Keratinocyte (primary cell): ENCODE data around the gene SPTBN1. TPM values are rescaled to one million over a fixed set of nuclear protein-coding genes. Genes with fewer than 3 reads are reported as not detected.

Experiments used
- DNase-seq: peaks from one replicate; pipeline ENCODE4 v3.0.0-alpha.2; 2011; ENCODE audit warnings: low read depth, missing footprints, low spot score
- FAIRE-seq: peaks from 2 replicates; lab custom pipeline; 2011; peaks lifted over from hg19 to GRCh38; lab: Jason Lieb, UNC
- H2AFZ ChIP-seq: 2 replicates; pipeline ENCODE4 v1.6.0; 2012; ENCODE audit warnings: low read length, control low read depth, inconsistent platforms; ENCODE audit not compliant: control insufficient read depth
- H3K27ac ChIP-seq: 2 replicates; pipeline ENCODE4 v1.5.1; 2011; ENCODE audit warnings: low read length; ENCODE audit not compliant: control insufficient read depth, insufficient read depth
- H3K27me3 ChIP-seq: 3 replicates; pipeline ENCODE4 v1.6.0; 2011; ENCODE audit warnings: low read length; ENCODE audit not compliant: control insufficient read depth, insufficient read depth; ENCODE audit errors: extremely low read depth
- H3K36me3 ChIP-seq, 2 experiments: 2 replicates in 1 of 2; 3 replicates in 1 of 2; pipeline ENCODE4 v1.5.1; 2011; ENCODE audit warnings: low read length in 2 of 2, mild to moderate bottlenecking in 1 of 2; ENCODE audit not compliant: control insufficient read depth in 2 of 2, insufficient read depth in 2 of 2; ENCODE audit errors: extremely low read depth in 1 of 2
- H3K4me1 ChIP-seq: 3 replicates; pipeline ENCODE4 v1.5.1; 2011; ENCODE audit warnings: low read length; ENCODE audit not compliant: control insufficient read depth, insufficient read depth; ENCODE audit errors: extremely low read depth
- H3K4me2 ChIP-seq: 3 replicates; pipeline ENCODE4 v1.6.0; 2011; ENCODE audit warnings: low read depth, low read length; ENCODE audit not compliant: control insufficient read depth, insufficient read depth; ENCODE audit errors: extremely low read depth
- H3K4me3 ChIP-seq, 3 experiments: fragments of 200-600 bp in 1 of 3; sonication (generic) in 1 of 3; 2 replicates in 2 of 3; 3 replicates in 1 of 3; pipeline ENCODE4 v1.5.1; 2011 to 2016; ENCODE audit warnings: low read length in 3 of 3, mild to moderate bottlenecking in 3 of 3, control low read depth in 2 of 3, inconsistent platforms in 1 of 3, low read depth in 1 of 3, mixed read lengths in 1 of 3, mixed run types in 1 of 3, moderate library complexity in 1 of 3; ENCODE audit not compliant: control insufficient read depth in 2 of 3, insufficient read depth in 2 of 3; ENCODE audit errors: extremely low read depth in 1 of 3
- H3K79me2 ChIP-seq: 2 replicates; pipeline ENCODE4 v1.6.0; 2012; ENCODE audit warnings: low read length; ENCODE audit not compliant: control insufficient read depth, insufficient read depth
- H3K9ac ChIP-seq: 3 replicates; pipeline ENCODE4 v1.6.0; 2011; ENCODE audit warnings: low read length; ENCODE audit not compliant: control insufficient read depth, insufficient read depth; ENCODE audit errors: extremely low read depth
- H3K9me1 ChIP-seq: 3 replicates; pipeline ENCODE4 v1.6.0; 2011; ENCODE audit warnings: low read length; ENCODE audit not compliant: control insufficient read depth, insufficient read depth; ENCODE audit errors: extremely low read depth
- H3K9me3 ChIP-seq: 2 replicates; pipeline ENCODE4 v1.5.1; 2012; ENCODE audit warnings: low read depth, low read length; ENCODE audit not compliant: control insufficient read depth
- H4K20me1 ChIP-seq: 3 replicates; pipeline ENCODE4 v1.6.0; 2011; ENCODE audit warnings: low read length; ENCODE audit not compliant: control insufficient read depth, insufficient read depth; ENCODE audit errors: extremely low read depth
- CTCF ChIP-seq, 3 experiments: IDR thresholded peaks in 1 of 3; conservative IDR thresholded peaks in 1 of 3; optimal IDR thresholded peaks in 1 of 3; 2 replicates in 2 of 3; 3 replicates in 1 of 3; pipeline versions ENCODE3 to v1.5.1; 2011; ENCODE audit warnings: low read length in 3 of 3, mild to moderate bottlenecking in 3 of 3, moderate library complexity in 2 of 3, control low read depth in 1 of 3, inconsistent platforms in 1 of 3; ENCODE audit not compliant: insufficient read depth in 2 of 3; ENCODE audit errors: extremely low read depth in 1 of 3
- EZH2 ChIP-seq: IDR thresholded peaks from one replicate; pipeline ENCODE4 v1.6.1; 2012; ENCODE audit warnings: inconsistent platforms, mild to moderate bottlenecking, low read length, moderate library complexity
- dilution Hi-C: fragments of 300-500 bp; cut with MboI; formaldehyde crosslinking; loops from one replicate; pipeline ENCODE4 v1.7.0; 2020; ENCODE audit warnings: low sequenced_read_pairs; ENCODE audit not compliant: extremely low pct_ligation_motif_present
- polyA plus RNA-seq, 5 experiments: library from polyadenylated mRNA; depleted of rRNA in 3 of 5; stranded (reverse) in 3 of 5; stranded (forward) in 1 of 5; unstranded in 1 of 5; fragments of >200 nt; gene quantifications; 1 replicate in 1 of 5; 2 replicates in 3 of 5; 3 replicates in 1 of 5; pipeline versions ENCODE4 v1.2.1 to v1.2.3, GENCODE V29; 2011 to 2012; ENCODE audit warnings: missing spikeins in 2 of 5, low read depth in 1 of 5, low replicate concordance in 1 of 5

The SPTBN1 gene
- polyA plus RNA-seq, 1 donor (not counting 4 experiments of a cell fraction or from before 2014, with no cell fraction given), result 40.0 TPM

- H3K4me2 ChIP-seq, result no peak overlapping the region
- H3K27ac ChIP-seq, result no peak overlapping the region
- no peaks in the 10 kb centered on the region for H3K9me1 ChIP-seq
- H2AFZ ChIP-seq, result no peak overlapping the region
- dilution Hi-C loops, result no loop called here
- H3K9me3 ChIP-seq, result no peaks in the 10 kb centered on the region
- no peak overlapping the region for H3K9ac ChIP-seq
- H3K27me3 ChIP-seq, result no peaks in the 10 kb centered on the region
- H3K79me2 ChIP-seq, result no peaks in the 10 kb centered on the region
- H3K4me1 ChIP-seq, result no peaks in the 10 kb centered on the region
- peaks cover 37 to 45% of the 10 kb centered on the region in 2 experiments for H3K36me3 ChIP-seq
- H4K20me1 ChIP-seq, result no peaks in the 10 kb centered on the region
- H3K4me3 ChIP-seq, result no peak overlapping the region
- DNase-seq (no peak), FAIRE-seq (no peak)
- TF ChIP-seq EZH2, result no peak
Observed at GRCh38 chr2:54619660-54620231, 163.6 kb downstream of the SPTBN1 start.

GRCh38 chr2:54620948-54621347, 164.8 kb downstream of the SPTBN1 start:
- Histone ChIP-seq H3K36me3 (peaks cover 40 to 45% of the 10 kb centered on the region in 2 experiments), H3K9ac (no peak overlapping the region), H3K4me1 (no peaks in the 10 kb centered on the region), H3K9me3 (no peaks in the 10 kb centered on the region), H3K4me3 (no peak overlapping the region), H2AFZ (no peak overlapping the region), H3K9me1 (no peaks in the 10 kb centered on the region), H3K27ac (no peak overlapping the region), H3K27me3 (no peaks in the 10 kb centered on the region), H3K79me2 (no peaks in the 10 kb centered on the region), H4K20me1 (no peaks in the 10 kb centered on the region), H3K4me2 (no peak overlapping the region)
- dilution Hi-C loops, result no loop called here
- FAIRE-seq, result no peak
- no peak for DNase-seq
- TF ChIP-seq EZH2 (no peak), CTCF (optimal IDR thresholded peaks at IDR 0.05 in 1 of 3, IDR thresholded peaks at IDR 0.05 in 1 of 3, conservative IDR thresholded peaks at IDR 0.05 in 1 of 3; ENCODE audit: extremely low read depth in 1 of 3, insufficient read depth in 2 of 3, low read length in 3 of 3) (no peak)

- H3K36me3 ChIP-seq, result peaks cover 49 to 54% of the 10 kb centered on the region in 2 experiments
- H3K4me3 ChIP-seq, result no peak overlapping the region
- H3K9ac ChIP-seq, result no peak overlapping the region
- no peaks in the 10 kb centered on the region for H3K4me1 ChIP-seq
- no peaks in the 10 kb centered on the region for H3K27me3 ChIP-seq
- dilution Hi-C loops, result no loop called here
- H3K9me3 ChIP-seq, result no peaks in the 10 kb centered on the region
- H3K27ac ChIP-seq, result no peak overlapping the region
- no peak for FAIRE-seq
- no peak overlapping the region for H3K4me2 ChIP-seq
- no peaks in the 10 kb centered on the region for H3K9me1 ChIP-seq
- no peak overlapping the region for H2AFZ ChIP-seq
- H4K20me1 ChIP-seq, result no peaks in the 10 kb centered on the region
- no peaks in the 10 kb centered on the region for H3K79me2 ChIP-seq
- DNase-seq, result no peak
- TF ChIP-seq EZH2 (no peak), CTCF (optimal IDR thresholded peaks at IDR 0.05 in 1 of 3, IDR thresholded peaks at IDR 0.05 in 1 of 3, conservative IDR thresholded peaks at IDR 0.05 in 1 of 3; ENCODE audit: extremely low read depth in 1 of 3, insufficient read depth in 2 of 3, low read length in 3 of 3) (no peak)
Observed at GRCh38 chr2:54624591-54625071, 168.5 kb downstream of the SPTBN1 start.
